Esophagus muscularis mucosa (tissue), 3 donors: ENCODE data around the gene USH1G.

ENCODE experiments used
- POLR2A ChIP-seq: fragments of 450-650 bp; IDR thresholded peaks from one replicate; pipeline ENCODE4 v1.6.1; 2017; ENCODE audit warnings: antibody characterized with exemption, moderate library complexity, mild to moderate bottlenecking, low read depth
- POLR2AphosphoS5 ChIP-seq, 2 donors: sonication (generic); formaldehyde crosslinking; IDR thresholded peaks; one replicate each; pipeline ENCODE4 v1.6.1; 2017; ENCODE audit warnings: antibody characterized with exemption in 2 of 2
- TF ChIP-seq, protein P1 (sequence below), 3 experiments: fragments of 200-600 bp in 2 of 3; fragments of 450-650 bp in 1 of 3; sonication (generic) in 2 of 3; IDR thresholded peaks; one replicate each; pipeline ENCODE4 v1.5.1; 2017 to 2019; ENCODE audit warnings: antibody characterized with exemption in 3 of 3, mild to moderate bottlenecking in 2 of 3, moderate library complexity in 1 of 3

GRCh38 chr17:74907012-74907411 is 16.0 kb downstream of the USH1G start:
- TF ChIP-seq, protein P1, sequence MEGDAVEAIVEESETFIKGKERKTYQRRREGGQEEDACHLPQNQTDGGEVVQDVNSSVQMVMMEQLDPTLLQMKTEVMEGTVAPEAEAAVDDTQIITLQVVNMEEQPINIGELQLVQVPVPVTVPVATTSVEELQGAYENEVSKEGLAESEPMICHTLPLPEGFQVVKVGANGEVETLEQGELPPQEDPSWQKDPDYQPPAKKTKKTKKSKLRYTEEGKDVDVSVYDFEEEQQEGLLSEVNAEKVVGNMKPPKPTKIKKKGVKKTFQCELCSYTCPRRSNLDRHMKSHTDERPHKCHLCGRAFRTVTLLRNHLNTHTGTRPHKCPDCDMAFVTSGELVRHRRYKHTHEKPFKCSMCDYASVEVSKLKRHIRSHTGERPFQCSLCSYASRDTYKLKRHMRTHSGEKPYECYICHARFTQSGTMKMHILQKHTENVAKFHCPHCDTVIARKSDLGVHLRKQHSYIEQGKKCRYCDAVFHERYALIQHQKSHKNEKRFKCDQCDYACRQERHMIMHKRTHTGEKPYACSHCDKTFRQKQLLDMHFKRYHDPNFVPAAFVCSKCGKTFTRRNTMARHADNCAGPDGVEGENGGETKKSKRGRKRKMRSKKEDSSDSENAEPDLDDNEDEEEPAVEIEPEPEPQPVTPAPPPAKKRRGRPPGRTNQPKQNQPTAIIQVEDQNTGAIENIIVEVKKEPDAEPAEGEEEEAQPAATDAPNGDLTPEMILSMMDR (IDR thresholded peaks at IDR 0.05), result no peak
- no peak for TF ChIP-seq POLR2A
- TF ChIP-seq POLR2AphosphoS5 (IDR thresholded peaks at IDR 0.05), result no peak
